ENCODE data around the gene ABCD1.

DNA sequence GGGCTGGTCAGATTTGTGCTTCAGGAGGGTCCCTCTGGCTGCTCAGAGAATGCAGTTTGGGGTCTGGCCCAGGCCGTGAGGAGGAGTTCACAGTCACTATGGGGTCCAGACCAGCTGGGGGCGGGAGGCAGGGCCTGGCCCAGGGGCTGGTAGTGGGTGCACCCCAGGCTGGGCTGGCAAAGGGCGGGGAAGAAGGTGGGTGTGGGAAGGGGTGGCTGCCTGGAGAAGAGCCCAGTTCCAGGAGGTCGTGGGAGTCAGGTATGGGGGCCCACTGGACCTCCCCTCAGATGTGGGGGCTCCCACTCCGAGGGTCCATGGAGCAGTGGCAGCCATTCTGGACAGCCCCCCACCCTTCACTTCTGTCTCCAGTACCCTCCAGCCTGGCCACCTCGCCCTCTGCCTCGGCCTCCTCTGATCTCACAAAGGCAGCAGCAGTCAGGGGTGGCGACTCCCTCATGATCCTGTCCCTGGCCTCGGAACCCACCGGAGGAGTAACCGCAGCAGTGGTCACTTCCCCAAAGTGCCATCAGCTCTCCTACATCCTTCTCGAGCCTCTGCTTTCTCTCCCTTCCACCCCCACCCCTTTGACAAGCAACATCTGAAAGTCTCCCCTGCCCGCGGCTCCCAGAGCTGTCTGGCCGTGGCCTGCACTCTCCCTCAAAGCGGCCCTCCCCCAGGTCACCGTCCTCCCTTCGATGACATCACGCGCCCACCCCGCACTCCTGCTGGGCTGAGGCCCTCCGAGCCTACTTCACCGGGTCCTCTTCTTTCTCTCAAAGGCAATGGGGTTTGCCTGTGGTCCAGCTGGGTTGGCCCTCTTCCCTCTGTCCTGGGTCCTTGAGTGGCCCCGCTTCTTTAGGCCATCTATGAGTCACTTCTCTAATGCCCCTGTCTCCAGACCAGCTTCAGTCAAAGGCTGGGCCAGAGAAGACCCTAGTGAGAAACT is 38.6 kb upstream of the ABCD1 start:
- TF ChIP-seq, protein P1, sequence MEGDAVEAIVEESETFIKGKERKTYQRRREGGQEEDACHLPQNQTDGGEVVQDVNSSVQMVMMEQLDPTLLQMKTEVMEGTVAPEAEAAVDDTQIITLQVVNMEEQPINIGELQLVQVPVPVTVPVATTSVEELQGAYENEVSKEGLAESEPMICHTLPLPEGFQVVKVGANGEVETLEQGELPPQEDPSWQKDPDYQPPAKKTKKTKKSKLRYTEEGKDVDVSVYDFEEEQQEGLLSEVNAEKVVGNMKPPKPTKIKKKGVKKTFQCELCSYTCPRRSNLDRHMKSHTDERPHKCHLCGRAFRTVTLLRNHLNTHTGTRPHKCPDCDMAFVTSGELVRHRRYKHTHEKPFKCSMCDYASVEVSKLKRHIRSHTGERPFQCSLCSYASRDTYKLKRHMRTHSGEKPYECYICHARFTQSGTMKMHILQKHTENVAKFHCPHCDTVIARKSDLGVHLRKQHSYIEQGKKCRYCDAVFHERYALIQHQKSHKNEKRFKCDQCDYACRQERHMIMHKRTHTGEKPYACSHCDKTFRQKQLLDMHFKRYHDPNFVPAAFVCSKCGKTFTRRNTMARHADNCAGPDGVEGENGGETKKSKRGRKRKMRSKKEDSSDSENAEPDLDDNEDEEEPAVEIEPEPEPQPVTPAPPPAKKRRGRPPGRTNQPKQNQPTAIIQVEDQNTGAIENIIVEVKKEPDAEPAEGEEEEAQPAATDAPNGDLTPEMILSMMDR (IDR thresholded peaks at IDR 0.05): no peak
- TF ChIP-seq EP300 (IDR thresholded peaks at IDR 0.05) (no peak), POLR2A (IDR thresholded peaks at IDR 0.05) (no peak), POLR2AphosphoS5 (IDR thresholded peaks at IDR 0.05) (no peak)
